ENCODE data around the gene MIEN1.
A peak's percentile ranks its signal among the peaks of the same experiment; 100 is the strongest.
"Not testable (repeated sequence)": the region's sequence is repeated elsewhere in the genome, so short reads cannot be mapped to it uniquely, and the experiment has no call there.

MIEN1 gene

DNA sequence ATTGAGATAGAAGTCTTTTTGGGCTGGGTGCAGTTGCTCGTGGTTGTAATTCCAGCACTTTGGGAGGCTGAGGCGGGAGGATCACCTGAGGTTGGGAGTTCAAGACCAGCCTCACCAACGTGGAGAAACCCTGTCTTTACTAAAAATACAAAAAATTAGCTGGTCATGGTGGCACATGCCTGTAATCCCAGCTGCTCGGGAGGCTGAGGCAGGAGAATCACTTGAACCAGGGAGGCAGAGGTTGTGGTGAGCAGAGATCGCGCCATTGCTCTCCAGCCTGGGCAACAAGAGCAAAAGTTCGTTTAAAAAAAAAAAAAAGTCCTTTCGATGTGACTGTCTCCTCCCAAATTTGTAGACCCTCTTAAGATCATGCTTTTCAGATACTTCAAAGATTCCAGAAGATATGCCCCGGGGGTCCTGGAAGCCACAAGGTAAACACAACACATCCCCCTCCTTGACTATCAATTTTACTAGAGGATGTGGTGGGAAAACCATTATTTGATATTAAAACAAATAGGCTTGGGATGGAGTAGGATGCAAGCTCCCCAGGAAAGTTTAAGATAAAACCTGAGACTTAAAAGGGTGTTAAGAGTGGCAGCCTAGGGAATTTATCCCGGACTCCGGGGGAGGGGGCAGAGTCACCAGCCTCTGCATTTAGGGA, 31.0 kb downstream of the MIEN1 start:
- not testable (repeated sequence) for DNase-seq (ENCODE audit: low spot score)

GRCh38 chr17:39697961-39698360, 32.4 kb downstream of the MIEN1 start:
- DNase-seq (ENCODE audit: low spot score): no peak

- no peak for DNase-seq (ENCODE audit: low spot score)
Observed at GRCh38 chr17:39696731-39697130, 33.6 kb downstream of the MIEN1 start.

GRCh38 chr17:39695089-39695474, 35.2 kb downstream of the MIEN1 start:
- no peak for DNase-seq (ENCODE audit: low spot score)

DNA sequence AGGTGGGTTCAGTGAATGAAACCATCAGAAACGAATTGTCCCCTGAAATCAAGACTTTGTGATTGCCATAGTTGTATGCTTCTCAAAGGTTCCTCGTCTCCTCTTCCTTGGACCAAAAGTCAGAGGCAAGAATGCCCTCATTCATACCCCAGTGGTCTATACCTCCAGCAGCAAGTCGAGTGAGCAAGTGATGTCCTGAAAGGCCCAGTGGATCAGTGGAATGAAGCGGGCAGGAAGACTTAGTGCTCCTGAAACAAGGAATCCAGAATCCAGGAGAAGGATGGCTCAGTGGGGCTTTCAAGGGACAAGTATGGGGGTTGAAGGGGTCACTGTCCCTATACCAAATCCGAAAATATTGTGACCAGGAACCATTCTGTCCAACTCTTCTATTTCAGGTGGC, 35.7 kb downstream of the MIEN1 start:
- no peak for DNase-seq (ENCODE audit: low spot score)

GRCh38 chr17:39688945-39689344, 41.4 kb downstream of the MIEN1 start:
- DNase-seq (ENCODE audit: low spot score): no peak

GRCh38 chr17:39688475-39688835, 41.9 kb downstream of the MIEN1 start:
- no peak for DNase-seq (ENCODE audit: low spot score)

- peak; percentile 77 for DNase-seq (ENCODE audit: low spot score)
Observed at GRCh38 chr17:39687546-39688474, 42.5 kb downstream of the MIEN1 start, which contains the start of gene PGAP3. PGAP3 (minus strand) TSS chr17:39688057; CDS start chr17:39688014, 43 bp downstream.

GRCh38 chr17:39687101-39687545, 43.2 kb downstream of the MIEN1 start:
- DNase-seq (ENCODE audit: low spot score): no peak

DNA sequence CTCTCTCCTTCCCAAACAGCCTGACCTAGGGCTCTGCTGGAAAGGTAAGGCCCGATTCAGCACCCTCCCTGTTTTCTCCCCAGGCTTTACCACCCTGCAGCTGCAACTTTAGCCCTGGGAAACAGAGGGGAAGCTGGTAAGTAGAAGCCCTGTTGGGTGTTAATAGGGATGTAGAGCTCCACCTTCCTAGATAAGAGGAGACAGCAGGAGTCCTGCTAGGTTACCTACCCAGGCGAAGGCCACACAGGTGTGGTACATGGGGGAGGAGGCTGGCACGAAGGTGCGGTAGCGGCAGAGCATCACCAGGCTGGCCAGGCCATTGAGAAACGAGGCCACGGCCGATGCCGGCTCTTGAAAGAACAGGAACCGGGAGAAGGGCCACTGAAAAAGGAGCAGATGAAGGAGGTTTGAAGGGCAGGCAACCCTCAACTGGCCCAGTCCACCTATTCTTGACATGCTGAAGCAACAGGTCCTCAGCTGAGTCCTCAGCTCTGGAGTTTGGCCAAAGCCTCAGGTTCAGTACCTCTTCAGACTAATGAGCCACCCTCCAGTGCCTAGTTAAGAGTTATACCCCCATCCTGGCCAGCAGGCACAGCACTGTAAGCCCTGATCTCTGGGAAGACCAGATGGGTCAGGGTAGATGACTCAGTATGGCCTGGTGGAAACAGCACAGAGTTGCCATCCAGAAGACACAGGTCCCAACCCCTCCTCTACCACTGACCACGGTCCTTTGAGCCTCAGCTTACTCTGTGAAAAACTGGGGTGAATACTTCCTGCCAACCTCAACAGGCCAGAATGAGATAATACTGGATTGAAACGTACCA, 45.8 kb downstream of the MIEN1 start:
- no peak for DNase-seq (ENCODE audit: low spot score)

- DNase-seq (ENCODE audit: low spot score): no peak
Observed at GRCh38 chr17:39683295-39683939, 46.9 kb downstream of the MIEN1 start.

GRCh38 chr17:39679521-39680192, 50.7 kb downstream of the MIEN1 start:
- DNase-seq (ENCODE audit: low spot score): no peak

Measured in kidney capillary endothelial cell (primary cell).